SU-DHL-6 (cell line): ENCODE measurements around the gene ABCA13.

Source experiments
- H2AFZ ChIP-seq: fragments of 200-600 bp; sonication (generic); 2 replicates; pipeline ENCODE4 v1.6.1; 2014; ENCODE audit warnings: low read depth, mild to moderate bottlenecking, moderate library complexity, mixed read lengths, antibody characterized with exemption, low read length; ENCODE audit not compliant: severe bottlenecking
- H3F3A ChIP-seq: fragments of 200-600 bp; shearing (Covaris generic); 2 replicates; pipeline ENCODE4 v1.6.0; 2016; ENCODE audit warnings: antibody characterized with exemption, mild to moderate bottlenecking; ENCODE audit not compliant: insufficient read depth
- H3K27ac ChIP-seq: fragments of 200-600 bp; sonication (generic); 2 replicates; pipeline ENCODE4 v1.5.1; 2016; ENCODE audit warnings: low read depth, mild to moderate bottlenecking, low read length, moderate library complexity, mixed read lengths
- H3K27me3 ChIP-seq: fragments of 200-600 bp; sonication (generic), shearing (Covaris generic); 2 replicates; pipeline ENCODE4 v1.6.0; 2014; ENCODE audit warnings: mild to moderate bottlenecking, low read length
- H3K36me3 ChIP-seq: fragments of 200-600 bp; sonication (generic); 2 replicates; pipeline ENCODE4 v1.6.1; 2014; ENCODE audit warnings: mild to moderate bottlenecking, low read length, mixed read lengths
- H3K4me2 ChIP-seq: fragments of 300-600, 200-600 bp; shearing (Covaris generic), sonication (generic); 2 replicates; pipeline ENCODE4 v1.6.0; 2014; ENCODE audit warnings: low read length, low read depth, mild to moderate bottlenecking; ENCODE audit not compliant: poor library complexity, severe bottlenecking
- H3K4me3 ChIP-seq: fragments of 200-600 bp; sonication (generic); 2 replicates; pipeline ENCODE4 v1.5.1; 2014; ENCODE audit warnings: antibody characterized with exemption, low read length, mild to moderate bottlenecking, mixed read lengths; ENCODE audit not compliant: insufficient read depth, poor library complexity, severe bottlenecking
- H3K79me2 ChIP-seq: fragments of 200-600 bp; sonication (generic); 2 replicates; pipeline ENCODE4 v1.6.1; 2014; ENCODE audit warnings: mild to moderate bottlenecking, low read length, moderate library complexity; ENCODE audit not compliant: insufficient read depth
- H3K9ac ChIP-seq: fragments of 200-600 bp; sonication (generic); 2 replicates; pipeline ENCODE4 v1.7.0; 2014; ENCODE audit warnings: mild to moderate bottlenecking, low read length
- H3K9me2 ChIP-seq: fragments of 200-600 bp; sonication (generic); replicated peaks from 2 replicates; pipeline ENCODE4 v1.6.1; 2014; ENCODE audit warnings: low read length; ENCODE audit not compliant: insufficient read depth
- H3K9me3 ChIP-seq: fragments of 200-600 bp; sonication (generic); 2 replicates; pipeline ENCODE4 v1.6.1; 2014; ENCODE audit warnings: low read length, mixed read lengths; ENCODE audit not compliant: insufficient read depth
- H4K20me1 ChIP-seq: fragments of 200-600 bp; sonication (generic); 2 replicates; pipeline ENCODE4 v1.6.1; 2014; ENCODE audit warnings: low read depth, mild to moderate bottlenecking, antibody characterized with exemption, low read length, moderate library complexity, mixed read lengths
- EZH2phosphoT487 ChIP-seq: fragments of 200-600 bp; sonication (generic), shearing (Covaris generic); conservative IDR thresholded peaks from 2 replicates; pipeline ENCODE4 v1.6.1; 2018; ENCODE audit warnings: mild to moderate bottlenecking, antibody characterized with exemption, low read length, moderate library complexity, mixed read lengths
- TF ChIP-seq, protein P1 (sequence below): fragments of 200-600 bp; sonication (generic); IDR thresholded peaks from one replicate; pipeline ENCODE4 v1.5.1; 2017; ENCODE audit warnings: antibody characterized with exemption, mild to moderate bottlenecking, low read length, moderate library complexity; ENCODE audit not compliant: insufficient read depth, poor library complexity, severe bottlenecking

The ABCA13 gene

DNA sequence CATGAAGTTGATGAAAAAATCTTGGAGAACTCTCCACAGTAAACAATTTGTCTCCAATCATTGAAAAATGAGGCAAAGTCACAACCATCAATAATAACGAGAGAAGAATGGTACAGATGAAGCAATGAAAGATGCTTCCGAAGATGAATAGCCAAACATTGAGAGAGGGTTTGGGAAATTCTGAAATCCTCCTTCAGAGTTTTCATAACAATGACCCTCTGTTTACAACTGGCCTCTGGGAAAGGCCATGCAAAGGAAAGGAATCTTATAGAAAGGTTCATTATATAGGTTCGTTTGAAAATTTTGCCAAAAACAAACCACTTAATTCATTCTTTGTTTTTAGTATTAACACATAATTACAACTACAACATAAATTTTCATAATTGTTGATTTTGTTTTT lies 166.5 kb downstream of the ABCA13 start:
- no peaks in the 10 kb centered on the region for H3K9me3 ChIP-seq
- H3K9me2 ChIP-seq: no peaks in the 10 kb centered on the region
- H3F3A ChIP-seq: no peaks in the 10 kb centered on the region
- H2AFZ ChIP-seq: no peak overlapping the region
- TF ChIP-seq, protein P1, sequence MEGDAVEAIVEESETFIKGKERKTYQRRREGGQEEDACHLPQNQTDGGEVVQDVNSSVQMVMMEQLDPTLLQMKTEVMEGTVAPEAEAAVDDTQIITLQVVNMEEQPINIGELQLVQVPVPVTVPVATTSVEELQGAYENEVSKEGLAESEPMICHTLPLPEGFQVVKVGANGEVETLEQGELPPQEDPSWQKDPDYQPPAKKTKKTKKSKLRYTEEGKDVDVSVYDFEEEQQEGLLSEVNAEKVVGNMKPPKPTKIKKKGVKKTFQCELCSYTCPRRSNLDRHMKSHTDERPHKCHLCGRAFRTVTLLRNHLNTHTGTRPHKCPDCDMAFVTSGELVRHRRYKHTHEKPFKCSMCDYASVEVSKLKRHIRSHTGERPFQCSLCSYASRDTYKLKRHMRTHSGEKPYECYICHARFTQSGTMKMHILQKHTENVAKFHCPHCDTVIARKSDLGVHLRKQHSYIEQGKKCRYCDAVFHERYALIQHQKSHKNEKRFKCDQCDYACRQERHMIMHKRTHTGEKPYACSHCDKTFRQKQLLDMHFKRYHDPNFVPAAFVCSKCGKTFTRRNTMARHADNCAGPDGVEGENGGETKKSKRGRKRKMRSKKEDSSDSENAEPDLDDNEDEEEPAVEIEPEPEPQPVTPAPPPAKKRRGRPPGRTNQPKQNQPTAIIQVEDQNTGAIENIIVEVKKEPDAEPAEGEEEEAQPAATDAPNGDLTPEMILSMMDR: no peak
- TF ChIP-seq EZH2phosphoT487: no peak
- no peak overlapping the region for H3K9ac ChIP-seq
- H4K20me1 ChIP-seq: no peaks in the 10 kb centered on the region
- H3K27ac ChIP-seq: no peak overlapping the region
- H3K4me3 ChIP-seq: no peak overlapping the region
- no peaks in the 10 kb centered on the region for H3K27me3 ChIP-seq
- H3K4me2 ChIP-seq: no peak overlapping the region
- H3K79me2 ChIP-seq: no peaks in the 10 kb centered on the region
- no peaks in the 10 kb centered on the region for H3K36me3 ChIP-seq

- H3K9ac ChIP-seq: no peak overlapping the region
- H3K9me2 ChIP-seq: no peaks in the 10 kb centered on the region
- no peak overlapping the region for H2AFZ ChIP-seq
- H3K9me3 ChIP-seq: no peaks in the 10 kb centered on the region
- no peak overlapping the region for H3K27ac ChIP-seq
- no peaks in the 10 kb centered on the region for H3F3A ChIP-seq
- H3K36me3 ChIP-seq: no peaks in the 10 kb centered on the region
- H3K27me3 ChIP-seq: no peaks in the 10 kb centered on the region
- no peaks in the 10 kb centered on the region for H3K79me2 ChIP-seq
- no peaks in the 10 kb centered on the region for H4K20me1 ChIP-seq
- no peak overlapping the region for H3K4me3 ChIP-seq
- no peak overlapping the region for H3K4me2 ChIP-seq
- TF ChIP-seq, protein P1: no peak
- TF ChIP-seq EZH2phosphoT487: no peak
Observed at GRCh38 chr7:48347230-48347825, 176.1 kb downstream of the ABCA13 start.

- no peak overlapping the region for H3K4me3 ChIP-seq
- H4K20me1 ChIP-seq: no peaks in the 10 kb centered on the region
- H3K36me3 ChIP-seq: no peaks in the 10 kb centered on the region
- TF ChIP-seq, protein P1: no peak
- no peak for TF ChIP-seq EZH2phosphoT487
- no peak overlapping the region for H3K9ac ChIP-seq
- H3K27me3 ChIP-seq: no peaks in the 10 kb centered on the region
- no peaks in the 10 kb centered on the region for H3K79me2 ChIP-seq
- no peak overlapping the region for H3K4me2 ChIP-seq
- no peak overlapping the region for H2AFZ ChIP-seq
- H3K9me2 ChIP-seq: no peaks in the 10 kb centered on the region
- H3F3A ChIP-seq: no peaks in the 10 kb centered on the region
- H3K27ac ChIP-seq: no peak overlapping the region
- H3K9me3 ChIP-seq: no peaks in the 10 kb centered on the region
Observed at GRCh38 chr7:48350515-48350914, 179.3 kb downstream of the ABCA13 start.
